Measurements from ENCODE around the gene NFKBIZ.
"Not testable (repeated sequence)": the region's sequence is repeated elsewhere in the genome, so short reads cannot be mapped to it uniquely, and the experiment has no call there.

GRCh38 chr3:101885584-101885983 is 36.3 kb downstream of the NFKBIZ start:
- not testable (repeated sequence) for TF ChIP-seq TCF3 (CRISPR knock-in tag; IDR thresholded peaks at IDR 0.05); ELF1 (tag; IDR thresholded peaks at IDR 0.05); NR2C1 (IDR thresholded peaks at IDR 0.05); NR2C1 (tag; IDR thresholded peaks at IDR 0.05); REST (IDR thresholded peaks at IDR 0.05; ENCODE audit: borderline replicate concordance); REST (CRISPR knock-in tag; IDR thresholded peaks at IDR 0.05; ENCODE audit: low read depth)
